Measurements from ENCODE around the gene HRAS. TPM values are rescaled to one million over a fixed set of nuclear protein-coding genes. Genes with fewer than 3 reads are reported as not detected.
"Not testable (repeated sequence)": the region's sequence is repeated elsewhere in the genome, so short reads cannot be mapped to it uniquely, and the experiment has no call there.

Gene HRAS
- total RNA-seq, 2 donors from 2014 or later: 33.6 to 83.5 TPM

DNA sequence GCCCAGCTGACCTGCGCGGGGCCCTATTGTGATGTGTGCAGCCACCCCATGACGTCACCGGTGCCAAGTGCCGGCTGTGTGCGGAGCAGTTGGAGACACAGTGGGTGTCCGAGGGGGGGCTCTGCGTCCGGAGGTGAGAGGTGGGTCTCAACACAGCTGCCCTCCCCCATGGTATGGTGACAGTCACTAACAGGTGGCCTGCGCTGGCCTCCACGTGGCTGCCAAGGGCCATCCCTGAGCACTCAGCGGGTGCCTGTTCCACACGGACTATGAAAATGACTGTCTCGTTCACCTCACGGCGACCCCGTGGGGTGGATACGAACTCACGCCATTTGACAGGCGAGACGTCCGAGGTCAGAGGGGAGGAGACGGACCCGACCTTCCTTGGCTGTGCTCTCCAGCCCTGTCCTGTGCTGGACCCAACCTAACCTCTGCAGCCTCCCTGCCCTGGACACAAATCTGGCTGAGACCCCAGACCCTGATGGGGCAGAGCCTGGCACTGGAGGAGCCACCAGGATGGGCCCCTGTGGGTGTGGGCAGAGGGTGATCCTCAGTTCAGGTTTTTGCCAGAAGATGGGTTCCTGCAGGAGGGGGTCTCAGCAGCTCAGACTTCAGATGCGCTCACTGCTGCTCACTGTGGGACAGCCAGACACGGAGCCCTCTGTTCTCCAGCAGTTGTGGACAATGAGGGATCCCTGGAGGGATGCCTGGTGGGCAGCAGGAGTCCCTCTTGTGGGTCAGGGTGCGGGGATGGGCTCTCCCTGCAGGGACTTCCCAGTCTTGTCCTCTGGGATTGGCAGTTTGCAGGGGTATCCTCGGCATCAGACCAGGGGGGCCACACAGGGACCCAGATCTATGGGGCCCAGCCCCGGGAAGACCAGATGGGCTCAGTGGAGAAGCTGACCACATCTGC, 6.3 kb downstream of the HRAS start:
- Mint-ChIP-seq H3K27ac (no peak overlapping the region), H3K27me3 (no peaks in the 10 kb centered on the region), H3K4me1 (ENCODE audit: low read depth in 2 of 2) (no peaks in the 10 kb centered on the region), H3K4me3 (no peak overlapping the region), H3K36me3 (no peaks in the 10 kb centered on the region), H3K9me3 (no peaks in the 10 kb centered on the region)
- ATAC-seq: no peak
- DNase-seq (ENCODE audit: low spot score): no peak

- H3K36me3 Mint-ChIP-seq: no peaks in the 10 kb centered on the region
- no peaks in the 10 kb centered on the region for H3K27me3 Mint-ChIP-seq
- no peak for DNase-seq (ENCODE audit: low spot score)
- H3K4me3 Mint-ChIP-seq: no peak overlapping the region
- H3K27ac Mint-ChIP-seq: no peak overlapping the region
- ATAC-seq: no peak
- no peaks in the 10 kb centered on the region for H3K9me3 Mint-ChIP-seq
- H3K4me1 Mint-ChIP-seq (ENCODE audit: low read depth in 2 of 2): no peaks in the 10 kb centered on the region
Observed at GRCh38 chr11:528166-528814, 7.1 kb downstream of the HRAS start.

DNA sequence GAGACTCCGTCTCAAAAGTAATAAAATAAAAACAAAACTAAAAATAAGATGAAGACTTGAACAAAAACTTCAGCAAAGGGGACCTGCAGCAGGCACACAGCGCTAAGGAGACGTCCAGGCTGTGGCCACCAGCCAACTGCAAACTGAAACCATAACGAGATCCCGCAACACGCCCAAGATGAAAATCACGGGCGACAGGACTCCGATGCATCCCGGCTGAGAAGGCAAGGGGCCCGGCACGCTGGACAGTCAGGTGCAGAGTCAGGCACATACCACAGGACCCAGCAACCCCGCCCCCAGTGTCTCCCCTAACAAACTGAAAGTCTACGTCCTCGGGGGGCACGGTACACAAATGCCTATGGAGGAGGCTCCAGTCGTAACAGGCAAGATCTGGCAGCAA, 9.2 kb downstream of the HRAS start:
- H3K4me3 Mint-ChIP-seq: no peak overlapping the region
- no peaks in the 10 kb centered on the region for H3K9me3 Mint-ChIP-seq
- DNase-seq (ENCODE audit: low spot score) (no peak), ATAC-seq (no peak)
- no peak overlapping the region for H3K27ac Mint-ChIP-seq
- no peaks in the 10 kb centered on the region for H3K36me3 Mint-ChIP-seq
- peaks cover 0 to under 1% of the 10 kb centered on the region in 2 donors for H3K4me1 Mint-ChIP-seq (ENCODE audit: low read depth in 2 of 2)
- no peaks in the 10 kb centered on the region for H3K27me3 Mint-ChIP-seq

- peaks cover 5 to 10% of the 10 kb centered on the region in 2 donors for H3K4me1 Mint-ChIP-seq (ENCODE audit: low read depth in 2 of 2)
- H3K9me3 Mint-ChIP-seq: no peaks in the 10 kb centered on the region
- ATAC-seq: no peak
- H3K27ac Mint-ChIP-seq: peak overlapping the region in 1 of 2 donors; percentile 67
- DNase-seq (ENCODE audit: low spot score): no peak
- H3K27me3 Mint-ChIP-seq: no peaks in the 10 kb centered on the region
- no peaks in the 10 kb centered on the region for H3K36me3 Mint-ChIP-seq
- no peak overlapping the region for H3K4me3 Mint-ChIP-seq
Observed at GRCh38 chr11:521177-521688, 14.1 kb downstream of the HRAS start.

GRCh38 chr11:520428-521176, 14.8 kb downstream of the HRAS start:
- Mint-ChIP-seq H3K9me3 (no peaks in the 10 kb centered on the region), H3K27me3 (no peaks in the 10 kb centered on the region), H3K4me1 (ENCODE audit: low read depth in 2 of 2) (peaks cover 5 to 10% of the 10 kb centered on the region in 2 donors), H3K4me3 (peak overlapping the region; percentile 42), H3K36me3 (no peaks in the 10 kb centered on the region), H3K27ac (peak overlapping the region; percentile 44 to 67)
- ATAC-seq (no peak), DNase-seq (ENCODE audit: low spot score) (no peak)

GRCh38 chr11:518463-519202, 16.7 kb downstream of the HRAS start:
- no peaks in the 10 kb centered on the region for H3K9me3 Mint-ChIP-seq
- H3K36me3 Mint-ChIP-seq: no peaks in the 10 kb centered on the region
- ATAC-seq: peak; percentile 98
- no peaks in the 10 kb centered on the region for H3K27me3 Mint-ChIP-seq
- H3K4me3 Mint-ChIP-seq: peak overlapping the region; percentile 88
- DNase-seq (ENCODE audit: low spot score): peak; percentile 88
- H3K27ac Mint-ChIP-seq: peak overlapping the region in 1 of 2 donors; percentile 74
- peaks cover 5 to 14% of the 10 kb centered on the region in 2 donors for H3K4me1 Mint-ChIP-seq (ENCODE audit: low read depth in 2 of 2)

GRCh38 chr11:516918-517685, 18.3 kb downstream of the HRAS start:
- not testable (repeated sequence) for DNase-seq (ENCODE audit: low spot score); ATAC-seq; H3K9me3 Mint-ChIP-seq; H3K27ac Mint-ChIP-seq; H3K36me3 Mint-ChIP-seq; H3K4me3 Mint-ChIP-seq; H3K27me3 Mint-ChIP-seq
- H3K4me1 Mint-ChIP-seq (ENCODE audit: low read depth in 2 of 2): peaks cover 5 to 14% of the 10 kb centered on the region in 2 donors

DNA sequence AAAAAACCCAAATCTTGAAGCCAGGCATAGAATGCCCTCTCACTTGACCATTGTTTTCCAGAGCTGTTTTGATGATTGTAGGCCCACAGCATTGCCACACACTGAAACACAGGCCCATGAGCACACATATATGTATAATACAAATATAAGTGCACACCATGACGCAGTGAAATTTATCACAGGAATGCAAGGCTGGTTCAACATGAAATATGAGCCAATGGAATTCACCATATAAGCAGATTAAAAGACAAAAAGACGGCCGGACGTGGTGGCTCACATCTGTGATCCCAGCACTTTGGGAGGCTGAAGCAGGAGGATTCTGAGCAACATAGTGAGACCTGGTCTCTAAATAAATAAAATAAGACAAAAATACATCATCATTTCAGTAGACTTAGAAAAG, 19.0 kb downstream of the HRAS start:
- DNase-seq (ENCODE audit: low spot score) (no peak), ATAC-seq (no peak)
- no peak overlapping the region for H3K4me3 Mint-ChIP-seq
- H3K27me3 Mint-ChIP-seq: no peaks in the 10 kb centered on the region
- H3K27ac Mint-ChIP-seq: no peak overlapping the region
- peaks cover 5 to 14% of the 10 kb centered on the region in 2 donors for H3K4me1 Mint-ChIP-seq (ENCODE audit: low read depth in 2 of 2)
- no peaks in the 10 kb centered on the region for H3K36me3 Mint-ChIP-seq
- no peaks in the 10 kb centered on the region for H3K9me3 Mint-ChIP-seq

DNA sequence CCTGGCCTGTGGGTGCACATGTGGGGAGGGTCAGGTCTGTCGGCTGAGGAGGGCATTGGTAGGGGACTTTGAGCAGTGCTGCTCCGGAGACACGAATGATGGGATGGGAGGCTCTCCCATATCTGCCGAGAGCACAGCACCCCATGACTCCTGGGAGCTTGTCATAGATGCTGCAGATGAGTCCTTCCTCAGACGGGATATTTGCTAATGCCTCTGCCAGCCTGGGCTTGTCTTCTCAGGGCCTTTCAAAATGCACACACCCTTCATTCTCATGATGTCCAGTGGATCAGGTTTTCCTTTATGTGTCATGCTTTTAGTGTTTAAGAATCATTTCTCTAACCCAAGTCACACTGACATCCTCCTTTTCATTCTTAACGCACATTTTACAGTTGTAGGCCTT, 20.2 kb downstream of the HRAS start:
- H3K4me1 Mint-ChIP-seq (ENCODE audit: low read depth in 2 of 2): peaks cover 5 to 7% of the 10 kb centered on the region in 2 donors
- no peaks in the 10 kb centered on the region for H3K27me3 Mint-ChIP-seq
- H3K4me3 Mint-ChIP-seq: no peak overlapping the region
- ATAC-seq (no peak), DNase-seq (ENCODE audit: low spot score) (no peak)
- no peaks in the 10 kb centered on the region for H3K36me3 Mint-ChIP-seq
- H3K9me3 Mint-ChIP-seq: no peaks in the 10 kb centered on the region
- no peak overlapping the region for H3K27ac Mint-ChIP-seq

DNA sequence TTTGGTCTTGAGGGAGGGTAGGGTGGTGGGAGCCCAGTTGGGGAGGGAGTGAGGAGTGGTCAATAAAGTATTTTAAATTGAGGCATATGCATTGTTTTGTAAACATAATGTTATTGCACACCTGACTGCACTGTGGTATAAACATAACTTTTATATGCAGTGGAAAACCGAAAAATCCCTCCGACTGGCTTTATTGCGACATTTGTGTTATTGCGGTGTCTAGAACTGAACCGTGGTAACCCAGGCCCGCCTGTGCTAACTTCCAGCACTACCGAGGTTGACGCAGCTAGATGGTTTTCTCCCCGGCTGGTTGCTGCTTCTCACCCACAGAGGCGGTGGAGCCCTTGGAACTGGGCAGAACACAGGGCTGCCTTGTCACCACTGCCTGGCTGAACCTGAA, 20.8 kb downstream of the HRAS start:
- DNase-seq (ENCODE audit: low spot score): no peak
- H3K27ac Mint-ChIP-seq: no peak overlapping the region
- no peaks in the 10 kb centered on the region for H3K27me3 Mint-ChIP-seq
- H3K36me3 Mint-ChIP-seq: no peaks in the 10 kb centered on the region
- H3K9me3 Mint-ChIP-seq: no peaks in the 10 kb centered on the region
- no peak for ATAC-seq
- H3K4me1 Mint-ChIP-seq (ENCODE audit: low read depth in 2 of 2): peaks cover 5 to 9% of the 10 kb centered on the region in 2 donors
- H3K4me3 Mint-ChIP-seq: no peak overlapping the region

GRCh38 chr11:512761-513595, 22.4 kb downstream of the HRAS start:
- Mint-ChIP-seq H3K9me3 (no peaks in the 10 kb centered on the region), H3K4me3 (no peak overlapping the region), H3K4me1 (ENCODE audit: low read depth in 2 of 2) (peaks cover 0 to 7% of the 10 kb centered on the region in 2 donors), H3K27ac (no peak overlapping the region), H3K27me3 (no peaks in the 10 kb centered on the region), H3K36me3 (no peaks in the 10 kb centered on the region)
- DNase-seq (ENCODE audit: low spot score) (no peak), ATAC-seq (no peak)

- H3K27me3 Mint-ChIP-seq: no peaks in the 10 kb centered on the region
- no peaks in the 10 kb centered on the region for H3K9me3 Mint-ChIP-seq
- H3K4me3 Mint-ChIP-seq: no peak overlapping the region
- H3K4me1 Mint-ChIP-seq (ENCODE audit: low read depth in 2 of 2): peaks cover 10 to 11% of the 10 kb centered on the region in 2 donors
- no peaks in the 10 kb centered on the region for H3K36me3 Mint-ChIP-seq
- no peak for ATAC-seq
- DNase-seq (ENCODE audit: low spot score): no peak
- no peak overlapping the region for H3K27ac Mint-ChIP-seq
Observed at GRCh38 chr11:508956-509355, 26.4 kb downstream of the HRAS start.

All from natural killer cell treated with Interleukin-12 subunit alpha and Interleukin-12 subunit beta and Interleukin-15 and Interleukin-18, amount 100 ng/mL, for 72 hours (primary cell).